Activated naive CD4-positive, alpha-beta T cell treated with anti-CD3 and anti-CD28 coated beads, Interleukin-2, amount 10 ng/mL, durations not matched to agents 7 days and 5 days (primary cell): ENCODE results near the gene CIAO3.

Experiments
- CTCF ChIA-PET: fragments of 350-600 bp; sonication (Branson Sonifier 250); formaldehyde crosslinking; loops from one replicate; lab custom pipeline; 2021; ENCODE audit warnings: antibody characterized with exemption; lab: Charles Lee
- DNase-seq: peaks from one replicate; pipeline ENCODE4 v3.0.0-alpha.2; 2020
- H3K27ac Mint-ChIP-seq: one replicate; pipeline ENCODE4 v1.8.0; 2021; ENCODE audit warnings: mild to moderate bottlenecking, moderate library complexity, mixed read lengths
- H3K27me3 Mint-ChIP-seq: one replicate; pipeline ENCODE4 v1.8.0; 2021; ENCODE audit warnings: mild to moderate bottlenecking, mixed read lengths
- H3K36me3 Mint-ChIP-seq: one replicate; pipeline ENCODE4 v1.8.0; 2021; ENCODE audit warnings: mixed read lengths
- H3K4me1 Mint-ChIP-seq: one replicate; pipeline ENCODE4 v1.8.0; 2021; ENCODE audit warnings: mixed read lengths
- H3K4me3 Mint-ChIP-seq: one replicate; pipeline ENCODE4 v1.8.0; 2021; ENCODE audit warnings: mild to moderate bottlenecking, moderate library complexity, mixed read lengths
- H3K9me3 Mint-ChIP-seq: one replicate; pipeline ENCODE4 v1.8.0; 2021; ENCODE audit warnings: mixed read lengths

Gene CIAO3

DNA sequence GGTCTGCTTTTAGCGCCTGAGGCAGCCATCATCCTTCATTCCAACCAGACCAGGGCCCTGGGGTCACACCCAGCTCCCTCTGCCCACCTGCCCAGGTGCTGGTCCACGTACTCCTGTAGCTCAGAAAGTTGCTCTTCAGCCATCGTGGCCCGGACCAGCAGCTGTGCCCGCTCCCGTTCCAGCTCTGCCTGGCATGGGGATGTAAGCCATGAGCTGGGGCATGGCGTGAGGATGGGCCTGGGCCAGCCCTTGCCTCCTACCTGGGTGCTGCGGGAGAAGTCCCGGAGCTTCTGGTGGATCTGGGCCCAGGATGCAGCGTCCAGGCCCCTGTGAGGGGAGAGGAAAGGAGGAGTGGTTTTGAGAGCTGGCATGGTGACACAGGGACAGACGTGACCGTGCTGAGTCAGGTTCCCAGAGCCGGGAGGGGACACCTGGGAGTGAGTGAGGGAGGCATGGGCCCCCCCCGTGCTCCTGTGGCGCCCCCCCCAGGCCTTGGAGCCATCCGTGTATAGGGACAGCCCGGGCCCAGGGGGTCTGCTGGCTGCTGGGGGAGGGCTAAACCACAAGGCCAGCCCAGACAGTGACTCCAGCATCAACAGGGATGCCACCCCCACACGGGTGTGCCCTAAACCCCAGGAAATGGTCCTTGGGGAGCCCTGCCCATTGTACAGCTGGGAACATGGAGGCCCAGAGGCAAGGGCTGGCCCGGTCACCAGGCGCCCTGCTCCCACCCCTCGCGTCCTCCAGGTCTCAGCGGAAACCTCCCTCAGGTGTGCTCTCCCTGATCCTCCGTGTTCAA, 17.8 kb downstream of the CIAO3 start:
- CTCF ChIA-PET, result interaction anchor here (2.0 kb wide), 1 partner anchor 11 kb away, joined by 9 read pairs; no protein-coding TSS in a partner anchor

DNA sequence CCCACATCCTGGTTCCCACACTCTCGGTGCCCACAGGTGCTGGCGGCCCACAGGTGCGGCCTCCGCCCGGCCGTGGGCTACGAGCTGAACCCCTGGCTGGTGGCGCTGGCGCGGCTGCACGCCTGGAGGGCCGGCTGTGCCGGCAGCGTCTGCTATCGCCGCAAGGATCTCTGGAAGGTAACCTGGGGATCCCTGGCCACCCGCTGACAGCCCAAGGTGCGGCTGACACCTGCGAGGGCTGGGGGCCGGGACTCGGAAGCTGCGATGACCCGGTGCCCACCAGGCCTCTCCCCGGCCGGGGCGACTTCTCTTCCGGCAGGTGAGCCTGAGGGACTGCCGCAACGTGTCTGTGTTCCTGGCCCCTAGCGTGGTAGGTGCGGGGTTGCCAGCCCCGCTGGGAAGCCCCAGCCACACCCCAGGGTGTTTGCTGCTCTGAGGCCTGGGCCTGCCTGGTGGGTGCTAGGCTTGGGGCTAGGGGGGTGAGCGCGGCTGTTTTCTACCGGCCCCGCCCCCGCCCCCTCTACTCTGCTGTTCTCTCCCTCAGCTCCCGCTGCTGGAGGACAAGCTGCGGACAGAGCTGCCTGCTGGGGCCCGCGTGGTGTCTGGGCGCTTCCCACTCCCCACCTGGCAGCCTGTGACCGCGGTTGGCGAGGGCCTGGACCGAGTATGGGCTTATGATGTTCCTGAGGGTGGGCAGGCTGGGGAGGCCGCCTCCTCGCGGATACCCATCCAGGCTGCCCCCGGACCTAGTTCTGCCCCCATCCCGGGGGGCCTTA, 18.8 kb downstream of the CIAO3 start:
- peaks cover 22% of the 10 kb centered on the region for H3K4me1 Mint-ChIP-seq
- H3K36me3 Mint-ChIP-seq, result no peaks in the 10 kb centered on the region
- peaks cover 81% of the 10 kb centered on the region for H3K27me3 Mint-ChIP-seq
- CTCF ChIA-PET, result interaction anchor here (1.1 to 1.6 kb wide), 2 partner anchors 9 to 12 kb away, joined by 3 to 7 read pairs; no protein-coding TSS in a partner anchor
- no peak for DNase-seq
- no peaks in the 10 kb centered on the region for H3K9me3 Mint-ChIP-seq
- H3K4me3 Mint-ChIP-seq, result no peak overlapping the region
- H3K27ac Mint-ChIP-seq, result no peak overlapping the region

More for the DNA sequence above, 17.8 kb downstream of the CIAO3 start:
- H3K36me3 Mint-ChIP-seq, result no peaks in the 10 kb centered on the region
- DNase-seq, result no peak
- no peak overlapping the region for H3K4me3 Mint-ChIP-seq
- H3K9me3 Mint-ChIP-seq, result no peaks in the 10 kb centered on the region
- peak overlapping the region; percentile 45 for H3K27ac Mint-ChIP-seq
- H3K27me3 Mint-ChIP-seq, result peaks cover 70% of the 10 kb centered on the region
- H3K4me1 Mint-ChIP-seq, result peaks cover 22% of the 10 kb centered on the region

DNA sequence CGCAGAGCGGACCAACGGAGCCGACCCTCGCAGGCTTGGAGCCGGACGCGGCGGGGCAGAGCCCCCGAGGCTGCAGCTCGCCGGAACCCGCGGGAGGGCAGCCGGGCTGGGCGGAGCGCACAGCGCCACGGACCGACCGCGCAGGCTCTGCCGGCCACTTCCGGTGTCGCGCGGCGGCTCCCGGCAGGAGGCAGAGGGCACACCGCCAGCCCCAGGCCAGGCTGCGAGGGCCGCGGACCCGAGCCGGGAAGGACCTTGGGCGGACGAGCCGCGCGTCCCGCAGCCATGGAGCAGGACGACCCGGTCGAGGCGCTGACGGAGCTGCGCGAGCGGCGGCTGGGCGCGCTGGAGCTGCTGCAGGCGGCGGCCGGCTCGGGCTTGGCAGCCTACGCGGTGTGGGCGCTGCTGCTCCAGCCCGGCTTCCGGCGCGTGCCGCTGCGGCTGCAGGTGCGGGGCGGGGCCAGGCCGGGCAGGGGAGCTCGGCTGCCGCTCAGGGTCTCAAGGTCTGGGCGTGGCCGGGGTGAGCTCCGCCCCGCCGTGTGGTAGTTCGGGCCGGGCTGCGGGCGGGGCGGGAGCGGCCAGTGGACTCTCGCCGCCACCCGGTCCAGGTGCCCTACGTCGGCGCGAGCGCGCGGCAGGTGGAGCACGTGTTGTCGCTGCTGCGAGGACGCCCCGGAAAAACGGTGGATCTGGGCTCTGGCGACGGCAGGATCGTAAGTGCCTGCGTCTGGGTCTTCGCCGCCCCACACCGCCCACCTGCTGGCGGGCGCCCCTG, 19.6 kb downstream of the CIAO3 start, which contains the start of gene ANTKMT:
TSS of gene ANTKMT (plus strand) at position 157 of the 775 bp plus-strand sequence. CDS start at position 286, 129 bp downstream.
- Mint-ChIP-seq H3K4me1 (peaks cover 22% of the 10 kb centered on the region), H3K9me3 (no peaks in the 10 kb centered on the region), H3K36me3 (no peaks in the 10 kb centered on the region), H3K27me3 (peaks cover 82% of the 10 kb centered on the region), H3K27ac (peak within 1 kb of the TSS; percentile 63), H3K4me3 (peak within 1 kb of the TSS; percentile 72)
- DNase-seq, result peak; percentile 80
- CTCF ChIA-PET, result interaction anchor here (1.1 to 1.6 kb wide), 4 partner anchors 9 to 15 kb away, joined by 3 to 7 read pairs (median 4); no protein-coding TSS in a partner anchor

DNA sequence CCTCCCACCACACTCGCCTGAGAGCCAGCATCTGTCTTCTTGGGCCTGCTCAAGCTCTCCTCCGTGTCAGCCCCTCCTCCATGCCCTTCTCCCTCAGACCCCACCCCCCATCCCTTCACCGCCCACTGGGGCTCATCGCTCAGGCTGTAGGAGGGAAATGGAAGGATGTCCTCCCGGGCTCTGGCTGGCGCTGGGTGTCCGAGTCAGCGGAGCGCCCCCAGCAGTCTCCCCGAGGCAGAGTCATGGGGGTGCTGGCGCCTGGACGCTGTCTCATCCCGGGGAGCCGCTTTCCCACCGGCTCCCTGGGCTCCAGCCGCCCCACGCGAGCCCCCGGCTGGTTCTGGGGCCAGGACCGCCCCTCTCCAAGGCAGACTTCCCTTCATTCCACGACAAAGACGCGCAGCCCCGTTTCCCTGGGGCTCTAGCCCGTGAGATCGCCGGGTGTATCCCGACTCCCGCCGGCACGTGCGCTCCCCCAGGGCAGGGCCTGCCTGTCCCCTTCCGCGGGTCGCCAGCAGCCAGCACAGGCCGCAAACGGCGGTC, 20.3 kb downstream of the CIAO3 start:
- Mint-ChIP-seq H3K4me3 (peak overlapping the region; percentile 72), H3K27me3 (peaks cover 81% of the 10 kb centered on the region), H3K27ac (peak overlapping the region; percentile 63), H3K36me3 (no peaks in the 10 kb centered on the region), H3K4me1 (peaks cover 25% of the 10 kb centered on the region), H3K9me3 (no peaks in the 10 kb centered on the region)
- CTCF ChIA-PET, result interaction anchor here (0.7 to 1.7 kb wide), 9 partner anchors 8 to 457 kb away, joined by 3 to 7 read pairs (median 4); no protein-coding TSS in a partner anchor
- peak; percentile 55 for DNase-seq

DNA sequence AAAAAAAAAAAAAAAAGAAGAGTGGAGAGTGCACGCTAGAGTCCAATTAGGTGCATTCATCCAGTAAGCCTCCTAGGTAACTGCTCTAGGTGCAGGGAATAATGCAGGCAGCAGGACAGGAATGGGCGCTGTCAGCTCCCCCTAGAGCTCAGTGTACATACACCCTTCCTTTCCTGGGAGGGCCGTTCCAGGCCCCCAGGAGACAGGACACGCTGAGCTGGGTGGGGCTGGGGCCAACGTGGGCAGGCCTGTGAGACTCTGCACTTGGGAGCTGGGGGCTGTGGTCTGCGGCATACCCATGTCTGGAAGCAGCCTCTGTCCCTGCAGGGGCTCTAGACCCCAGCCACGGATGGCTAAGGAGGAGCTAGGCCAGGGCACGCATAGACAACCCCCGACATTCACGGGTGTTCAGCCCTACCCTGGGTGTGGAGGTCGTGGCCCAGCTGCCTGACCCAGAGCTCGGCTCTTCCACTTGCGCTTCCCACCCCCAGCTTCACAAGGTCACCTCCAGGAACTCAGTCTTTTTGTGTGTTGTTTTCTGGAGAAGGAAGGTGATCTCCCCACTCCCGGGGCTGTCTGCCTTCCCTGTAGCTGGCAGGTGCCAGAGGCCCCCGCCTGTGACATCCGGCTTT, 20.9 kb downstream of the CIAO3 start:
- CTCF ChIA-PET, result interaction anchor here (0.7 to 1.7 kb wide), 10 partner anchors 8 to 457 kb away, joined by 3 to 7 read pairs (median 4); no protein-coding TSS in a partner anchor
- H3K9me3 Mint-ChIP-seq, result no peaks in the 10 kb centered on the region
- peaks cover 25% of the 10 kb centered on the region for H3K4me1 Mint-ChIP-seq
- H3K36me3 Mint-ChIP-seq, result no peaks in the 10 kb centered on the region
- DNase-seq, result no peak
- peak overlapping the region; percentile 72 for H3K4me3 Mint-ChIP-seq
- H3K27ac Mint-ChIP-seq, result peak overlapping the region; percentile 63
- peaks cover 76% of the 10 kb centered on the region for H3K27me3 Mint-ChIP-seq

DNA sequence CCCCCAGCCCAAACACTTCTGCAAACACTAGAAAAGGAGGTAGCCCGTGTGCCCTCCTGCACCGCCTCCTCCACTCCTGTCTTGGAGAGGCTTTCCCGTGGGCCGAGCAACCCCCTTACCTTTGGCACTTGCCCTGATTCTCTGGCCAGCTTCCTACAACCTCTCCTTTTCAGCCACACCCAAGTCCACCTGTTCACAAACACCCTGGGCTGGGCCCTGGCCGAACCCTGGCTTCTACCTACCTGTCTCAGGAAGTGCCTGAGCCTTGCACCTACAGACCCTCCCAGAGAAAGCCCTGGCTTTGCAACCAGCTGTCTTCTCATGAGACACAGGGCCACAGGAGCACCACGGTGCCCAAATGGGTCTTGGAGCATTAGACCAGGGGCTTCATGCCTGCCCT, 21.9 kb downstream of the CIAO3 start:
- CTCF ChIA-PET, result interaction anchor here (1.0 to 1.7 kb wide), 4 partner anchors 16 to 68 kb away, joined by 3 to 6 read pairs (median 4); no protein-coding TSS in a partner anchor
- H3K4me3 Mint-ChIP-seq, result peak overlapping the region; percentile 10
- H3K4me1 Mint-ChIP-seq, result peaks cover 27% of the 10 kb centered on the region

DNA sequence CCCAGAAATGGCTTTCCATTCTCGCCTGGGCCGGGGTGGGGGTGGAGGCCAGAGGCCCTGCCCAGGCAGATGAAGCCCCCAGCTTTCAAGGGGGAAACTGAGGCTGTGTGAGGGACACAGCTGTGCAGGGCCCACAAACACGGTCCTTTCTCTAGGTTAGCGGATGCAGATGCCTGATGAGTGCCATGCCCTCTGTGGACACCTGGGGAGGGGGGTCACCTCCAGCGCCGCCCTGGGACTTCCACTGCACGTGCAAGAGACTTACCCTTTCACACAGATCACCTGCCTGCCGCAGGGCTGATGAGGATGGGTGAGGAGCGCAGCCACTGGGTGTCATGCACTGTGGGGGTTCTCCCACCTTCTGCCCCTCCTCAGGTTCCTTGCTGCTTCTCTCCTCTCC, 22.4 kb downstream of the CIAO3 start:
- peaks cover 80% of the 10 kb centered on the region for H3K27me3 Mint-ChIP-seq
- CTCF ChIA-PET, result interaction anchor here (1.0 kb wide), 1 partner anchor 23 kb away, joined by 4 read pairs; no protein-coding TSS in a partner anchor
- no peak overlapping the region for H3K27ac Mint-ChIP-seq
- H3K4me1 Mint-ChIP-seq, result peaks cover 28% of the 10 kb centered on the region
- no peaks in the 10 kb centered on the region for H3K36me3 Mint-ChIP-seq
- H3K4me3 Mint-ChIP-seq, result no peak overlapping the region
- DNase-seq, result no peak
- H3K9me3 Mint-ChIP-seq, result no peaks in the 10 kb centered on the region

More for the DNA sequence above, 21.9 kb downstream of the CIAO3 start:
- no peak for DNase-seq
- Mint-ChIP-seq H3K9me3 (no peaks in the 10 kb centered on the region), H3K27me3 (peaks cover 75% of the 10 kb centered on the region), H3K36me3 (no peaks in the 10 kb centered on the region), H3K27ac (no peak overlapping the region)

DNA sequence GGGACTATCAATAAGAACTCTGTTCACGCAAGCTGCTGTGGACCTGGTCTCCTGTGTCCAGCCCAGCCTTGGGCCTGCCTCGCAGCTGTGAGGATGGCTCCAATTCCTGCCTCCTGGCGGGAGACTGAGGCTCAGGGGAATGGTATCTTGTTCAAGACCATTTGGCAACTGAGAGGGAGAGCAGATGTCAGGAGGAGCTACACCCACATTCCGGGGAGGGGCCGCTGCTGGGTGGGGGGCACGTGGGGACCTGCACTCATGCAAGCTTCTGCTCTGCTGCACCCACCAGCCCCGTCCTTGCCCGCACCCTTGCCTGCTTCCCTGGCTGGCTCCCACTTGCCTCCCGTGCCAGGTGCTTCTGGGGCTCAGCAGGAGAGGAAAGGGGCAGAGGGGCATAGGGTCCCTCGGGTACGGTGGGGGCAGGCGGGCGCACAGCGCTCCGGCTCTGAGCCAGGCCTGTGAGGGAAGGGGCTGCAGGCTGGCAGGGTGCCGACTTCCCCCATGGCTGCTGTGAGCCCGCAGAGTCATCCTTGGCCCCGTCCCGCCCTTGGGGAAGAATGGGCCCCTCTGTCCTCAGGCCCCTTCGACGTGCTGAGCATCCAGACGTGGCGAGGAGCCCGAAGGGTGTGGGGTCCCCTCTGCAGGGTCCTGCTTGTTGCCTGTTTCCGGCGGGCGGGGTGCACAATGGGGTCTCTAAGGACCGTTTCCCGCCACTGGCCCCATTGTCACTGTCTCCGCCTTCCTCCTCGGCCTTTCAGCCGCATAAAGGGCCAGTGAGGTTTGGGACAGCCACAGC, 23.1 kb downstream of the CIAO3 start:
- no peak for DNase-seq
- peaks cover 29% of the 10 kb centered on the region for H3K4me1 Mint-ChIP-seq
- H3K36me3 Mint-ChIP-seq, result no peaks in the 10 kb centered on the region
- no peak overlapping the region for H3K27ac Mint-ChIP-seq
- CTCF ChIA-PET, result no interaction called here
- H3K27me3 Mint-ChIP-seq, result peaks cover 83% of the 10 kb centered on the region
- no peak overlapping the region for H3K4me3 Mint-ChIP-seq
- H3K9me3 Mint-ChIP-seq, result no peaks in the 10 kb centered on the region

DNA sequence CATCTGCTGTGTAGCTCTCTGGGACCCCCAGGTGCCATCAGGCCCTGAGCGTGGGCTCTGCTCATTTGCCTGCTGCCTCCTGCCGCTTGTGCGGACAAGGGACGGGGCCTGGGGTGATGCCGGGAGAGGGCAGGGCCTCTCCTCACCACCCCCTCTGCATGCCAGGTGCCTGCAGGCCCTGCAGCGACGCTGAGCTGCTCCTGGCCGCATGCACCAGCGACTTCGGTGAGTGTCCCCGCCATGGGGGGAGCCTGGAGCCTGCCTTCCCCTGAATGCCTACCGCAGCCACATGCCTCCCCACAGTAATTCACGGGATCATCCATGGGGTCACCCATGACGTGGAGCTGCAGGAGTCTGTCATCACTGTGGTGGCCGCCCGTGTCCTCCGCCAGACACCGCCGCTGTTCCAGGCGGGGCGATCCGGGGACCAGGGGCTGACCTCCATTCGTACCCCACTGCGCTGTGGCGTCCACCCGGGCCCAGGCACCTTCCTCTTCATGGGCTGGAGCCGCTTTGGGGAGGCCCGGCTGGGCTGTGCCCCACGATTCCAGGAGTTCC, 23.9 kb downstream of the CIAO3 start:
- H3K27me3 Mint-ChIP-seq, result peaks cover 80% of the 10 kb centered on the region
- CTCF ChIA-PET, result interaction anchor here (0.9 kb wide), 1 partner anchor 19 kb away, joined by 3 read pairs; no protein-coding TSS in a partner anchor
- H3K4me3 Mint-ChIP-seq, result no peak overlapping the region
- no peaks in the 10 kb centered on the region for H3K36me3 Mint-ChIP-seq
- H3K27ac Mint-ChIP-seq, result no peak overlapping the region
- H3K4me1 Mint-ChIP-seq, result peaks cover 27% of the 10 kb centered on the region
- H3K9me3 Mint-ChIP-seq, result no peaks in the 10 kb centered on the region
- DNase-seq, result no peak

DNA sequence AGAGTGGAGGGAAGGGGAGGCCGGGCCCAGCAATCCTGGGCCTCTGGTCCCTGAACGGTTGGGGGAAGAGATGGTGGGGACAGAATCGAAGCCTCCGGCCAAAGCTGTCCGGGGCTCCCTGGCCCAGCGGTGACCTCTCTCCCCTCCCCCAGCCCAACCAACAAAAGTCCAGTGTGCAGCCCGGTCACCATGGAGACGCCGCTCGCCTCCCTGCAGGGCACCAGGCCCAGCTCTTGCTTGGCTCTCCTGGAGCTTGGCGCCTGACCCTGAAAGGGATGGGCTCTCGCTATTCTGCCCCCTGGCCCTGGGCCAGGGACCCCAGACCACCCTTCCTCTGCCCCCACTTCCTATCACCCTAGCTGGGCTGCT, 24.6 kb downstream of the CIAO3 start:
- CTCF ChIA-PET, result interaction anchor here (0.9 to 1.7 kb wide), 4 partner anchors 9 to 23 kb away, joined by 3 to 6 read pairs (median 4); partner anchors contain the start of gene CCDC78
- Mint-ChIP-seq H3K27me3 (peaks cover 82% of the 10 kb centered on the region), H3K4me3 (peak overlapping the region; percentile 61), H3K4me1 (peaks cover 27% of the 10 kb centered on the region), H3K36me3 (no peaks in the 10 kb centered on the region), H3K27ac (no peak overlapping the region), H3K9me3 (no peaks in the 10 kb centered on the region)
- DNase-seq, result no peak

DNA sequence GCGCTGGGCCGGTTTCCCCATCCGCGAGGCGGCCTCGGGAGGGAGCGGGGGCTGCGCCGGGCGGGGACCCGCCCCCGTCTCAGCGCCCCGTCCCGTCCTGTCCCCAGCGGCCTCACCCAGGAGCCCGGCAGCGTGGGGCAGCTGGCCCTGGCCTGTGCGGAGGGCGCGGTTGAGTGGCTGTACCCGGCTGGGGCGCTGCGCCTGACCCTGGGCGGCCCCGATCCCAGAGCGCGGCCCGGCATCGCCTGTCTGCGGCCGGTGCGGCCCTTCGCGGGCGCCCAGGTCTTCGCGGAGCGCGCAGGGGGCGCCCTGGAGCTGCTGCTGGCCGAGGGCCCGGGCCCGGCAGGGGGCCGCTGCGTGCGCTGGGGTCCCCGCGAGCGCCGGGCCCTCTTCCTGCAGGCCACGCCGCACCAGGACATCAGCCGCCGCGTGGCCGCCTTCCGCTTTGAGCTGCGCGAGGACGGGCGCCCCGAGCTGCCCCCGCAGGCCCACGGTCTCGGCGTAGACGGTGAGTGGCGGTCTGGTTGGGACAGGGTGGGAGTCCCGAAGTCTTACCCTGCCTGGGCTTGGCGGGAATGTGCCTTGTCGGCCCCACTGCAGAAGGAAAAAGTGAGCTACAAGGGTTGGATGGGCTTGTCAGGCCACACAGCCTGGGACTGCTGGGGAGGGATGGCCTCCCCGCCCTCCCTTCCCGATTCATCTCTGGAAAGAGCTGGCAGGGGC, 25.2 kb downstream of the CIAO3 start:
- Mint-ChIP-seq H3K36me3 (no peaks in the 10 kb centered on the region), H3K9me3 (no peaks in the 10 kb centered on the region), H3K4me3 (peak overlapping the region; percentile 61), H3K27ac (no peak overlapping the region), H3K4me1 (peaks cover 27% of the 10 kb centered on the region), H3K27me3 (peaks cover 87% of the 10 kb centered on the region)
- peak; percentile 40 for DNase-seq
- CTCF ChIA-PET, result interaction anchor here (0.9 to 6.7 kb wide), 7 partner anchors 9 to 69 kb away, joined by 3 to 94 read pairs (median 4); partner anchors contain the start of gene CCDC78
